DND-41 (cell line): ENCODE data around the gene CRABP1.

Experiments
- CTCF ChIP-seq: IDR thresholded peaks from 2 replicates; pipeline ENCODE4 v1.5.1; 2012; ENCODE audit warnings: borderline replicate concordance, low read length, moderate library complexity, mild to moderate bottlenecking; ENCODE audit not compliant: poor library complexity, severe bottlenecking; ENCODE audit errors: extremely low read depth
- EZH2 ChIP-seq: IDR thresholded peaks from 3 replicates; pipeline ENCODE4 v1.6.1; 2012; ENCODE audit warnings: borderline replicate concordance, low read depth, mild to moderate bottlenecking, moderate library complexity, low read length, inconsistent platforms; ENCODE audit not compliant: severe bottlenecking

- TF ChIP-seq EZH2 (no peak), CTCF (no peak)
Observed at GRCh38 chr15:78388865-78389264, 48.7 kb downstream of the CRABP1 start.
